ENCODE results near the gene HSF5. TPM values are rescaled to one million over a fixed set of nuclear protein-coding genes. Genes with fewer than 3 reads are reported as not detected.

Gene HSF5, protein sequence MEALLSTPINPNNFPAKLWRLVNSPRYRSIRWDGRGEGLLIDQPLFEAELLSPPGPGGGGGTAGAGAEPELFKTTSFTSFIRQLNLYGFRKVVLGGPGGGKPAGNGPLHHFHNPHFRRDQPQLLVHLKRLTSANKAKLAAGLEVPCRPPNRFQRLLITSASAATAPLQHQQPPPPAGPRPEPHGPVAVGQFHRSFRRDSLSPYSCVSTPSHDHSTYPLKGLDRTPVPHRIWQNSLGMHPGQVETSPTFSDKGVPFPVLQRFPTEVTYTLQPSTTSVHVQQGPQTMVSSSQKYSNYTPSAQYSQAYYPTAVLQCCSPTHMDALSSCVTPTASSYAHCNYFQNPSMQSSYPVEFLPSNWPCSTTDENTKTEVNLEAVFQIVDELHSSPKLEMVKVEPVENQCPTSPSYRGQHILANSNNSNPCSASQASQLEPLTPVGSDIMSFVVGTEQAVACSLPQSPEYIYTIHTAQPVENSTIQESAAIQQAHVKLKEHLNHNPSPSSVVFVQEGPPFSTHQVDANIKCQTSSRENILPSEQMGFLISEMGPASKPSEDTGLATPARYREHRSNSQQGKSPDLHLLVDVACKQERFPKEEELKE
- under 0.01 TPM for total RNA-seq

DNA sequence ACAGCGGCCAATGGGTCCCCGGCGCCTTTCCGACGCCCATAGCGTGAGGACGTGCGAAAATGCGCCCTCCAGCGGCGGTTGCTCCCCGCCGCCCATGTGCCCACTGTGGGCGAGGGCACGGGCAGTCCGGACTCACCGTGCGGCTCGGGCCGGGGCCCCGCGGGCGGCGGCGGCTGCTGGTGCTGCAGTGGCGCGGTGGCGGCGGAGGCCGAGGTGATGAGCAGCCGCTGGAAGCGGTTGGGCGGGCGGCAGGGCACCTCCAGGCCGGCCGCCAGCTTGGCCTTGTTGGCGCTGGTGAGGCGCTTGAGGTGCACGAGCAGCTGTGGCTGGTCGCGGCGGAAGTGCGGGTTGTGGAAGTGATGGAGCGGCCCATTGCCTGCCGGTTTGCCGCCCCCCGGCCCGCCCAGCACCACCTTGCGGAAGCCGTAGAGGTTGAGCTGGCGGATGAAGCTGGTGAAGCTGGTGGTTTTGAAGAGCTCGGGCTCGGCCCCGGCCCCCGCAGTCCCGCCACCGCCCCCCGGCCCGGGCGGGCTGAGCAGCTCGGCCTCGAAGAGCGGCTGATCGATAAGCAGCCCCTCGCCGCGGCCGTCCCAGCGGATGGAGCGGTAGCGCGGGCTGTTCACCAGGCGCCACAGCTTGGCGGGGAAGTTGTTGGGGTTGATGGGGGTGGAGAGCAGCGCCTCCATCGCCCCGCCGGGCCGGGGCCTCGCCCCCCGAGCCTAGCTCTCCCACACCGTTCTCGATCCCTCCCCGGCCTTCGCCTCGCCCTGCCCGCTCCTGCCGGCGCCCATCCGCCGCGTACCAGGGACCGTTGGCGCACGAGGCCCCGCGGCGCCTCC is at the start of gene HSF5:
Gene HSF5, minus strand, starts transcription at position 820 of the 839 bp plus-strand sequence. Its CDS starts 134 bp downstream, at position 686.
- no peak for DNase-seq

DNA sequence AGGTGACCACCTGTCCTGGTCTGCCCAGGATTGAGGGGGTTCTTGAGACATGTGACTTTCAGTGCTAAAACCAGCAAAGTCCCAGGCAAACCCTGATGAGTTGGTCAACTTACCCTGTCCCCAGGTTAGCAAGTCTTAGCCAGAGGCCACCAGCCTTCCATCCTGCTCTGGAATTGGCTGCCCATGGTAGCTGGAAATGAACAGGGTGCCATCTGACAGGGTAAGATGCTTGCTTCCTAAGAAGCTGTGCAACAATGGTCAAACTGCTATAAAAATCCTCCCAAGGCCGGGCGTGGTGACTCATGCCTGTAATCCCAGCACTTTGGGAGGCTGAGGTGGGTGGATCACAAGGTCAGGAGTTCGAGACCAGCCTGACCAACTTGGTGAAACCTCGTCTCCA is 49.1 kb upstream of the HSF5 start:
- DNase-seq, result no peak

DNA sequence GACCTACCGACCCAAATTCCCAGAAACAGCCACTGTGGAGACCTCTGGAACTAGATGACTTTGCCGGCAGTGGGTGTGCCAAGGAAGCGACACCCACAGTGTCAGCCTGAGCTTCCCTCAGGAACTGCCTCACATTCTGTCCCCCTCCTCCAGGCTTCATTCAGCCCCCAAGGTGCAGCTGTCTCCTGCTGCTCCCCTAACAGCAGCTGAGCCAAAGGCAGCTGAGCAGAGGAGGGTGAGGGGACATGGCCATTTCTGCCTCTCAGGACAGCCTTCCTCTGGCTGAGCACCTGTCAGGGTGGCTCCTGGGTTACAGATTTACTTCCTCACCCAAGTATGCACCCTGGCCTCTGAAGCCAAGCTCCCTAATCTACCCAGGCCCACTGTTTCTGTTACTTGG is 48.3 kb upstream of the HSF5 start:
- no peak for DNase-seq

DNA sequence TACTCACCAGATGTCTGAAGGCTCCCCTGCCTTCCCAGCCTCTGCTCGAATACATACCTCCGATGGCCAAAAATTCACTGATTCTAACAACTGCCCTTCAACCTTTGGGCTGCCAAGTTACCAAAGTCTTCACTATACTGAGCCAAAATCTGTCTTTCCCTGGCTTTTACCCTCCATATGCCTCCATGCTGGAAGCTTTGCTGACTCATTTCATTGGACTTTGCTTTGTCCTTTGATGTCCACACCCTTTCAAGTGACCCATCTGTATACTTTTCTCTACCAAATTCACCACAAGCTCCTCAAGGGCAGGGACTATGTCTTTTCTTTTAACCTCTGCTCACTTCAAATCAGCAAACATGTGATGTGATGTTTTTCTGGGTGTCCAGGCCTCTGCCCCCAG is 47.2 kb upstream of the HSF5 start:
- no peak for DNase-seq

DNA sequence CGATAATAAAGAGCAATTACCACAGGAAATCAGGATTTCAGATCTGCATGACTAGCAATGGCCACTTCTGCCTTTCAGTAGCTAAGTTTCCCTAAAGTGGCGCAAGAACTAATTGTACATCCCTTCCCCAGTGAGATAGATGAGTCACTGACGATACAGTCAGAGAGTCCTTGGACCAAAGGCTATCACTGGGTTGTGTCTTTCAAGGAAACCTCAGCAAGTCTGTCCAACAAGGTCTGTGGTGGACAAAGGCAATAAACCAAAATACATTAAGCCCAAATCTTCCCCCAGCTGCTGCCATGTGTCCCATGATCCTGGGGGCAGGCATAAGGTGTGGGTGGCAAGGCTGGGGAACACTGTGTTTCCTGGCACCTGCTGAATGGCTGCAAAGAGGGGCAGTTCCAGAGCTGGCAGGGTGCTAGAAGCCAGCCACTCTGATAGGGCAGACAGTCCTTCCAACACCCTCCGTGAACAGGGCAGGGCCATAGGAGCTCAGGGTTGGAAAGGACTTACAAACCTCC is 46.8 kb upstream of the HSF5 start:
- no peak for DNase-seq

DNA sequence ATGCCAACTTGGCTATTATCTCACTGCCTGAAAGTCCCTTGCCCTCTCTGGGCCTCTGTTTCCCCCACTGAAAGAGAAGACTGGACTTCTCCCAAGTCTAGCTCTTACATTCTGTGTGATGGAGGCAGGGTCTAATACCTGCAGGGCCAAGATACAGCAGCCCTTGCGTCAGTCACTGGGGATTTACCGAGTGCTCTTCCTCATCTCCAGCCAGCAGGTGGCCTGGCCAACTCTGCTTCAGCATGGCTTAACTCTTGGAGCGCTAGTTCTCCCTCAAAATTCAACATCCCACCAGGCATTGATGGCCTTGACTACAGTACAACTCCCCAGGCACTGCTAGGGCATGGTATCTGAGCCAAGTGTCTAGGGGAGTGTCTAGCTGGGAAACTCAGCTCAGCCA is 46.1 kb upstream of the HSF5 start:
- DNase-seq, result no peak

DNA sequence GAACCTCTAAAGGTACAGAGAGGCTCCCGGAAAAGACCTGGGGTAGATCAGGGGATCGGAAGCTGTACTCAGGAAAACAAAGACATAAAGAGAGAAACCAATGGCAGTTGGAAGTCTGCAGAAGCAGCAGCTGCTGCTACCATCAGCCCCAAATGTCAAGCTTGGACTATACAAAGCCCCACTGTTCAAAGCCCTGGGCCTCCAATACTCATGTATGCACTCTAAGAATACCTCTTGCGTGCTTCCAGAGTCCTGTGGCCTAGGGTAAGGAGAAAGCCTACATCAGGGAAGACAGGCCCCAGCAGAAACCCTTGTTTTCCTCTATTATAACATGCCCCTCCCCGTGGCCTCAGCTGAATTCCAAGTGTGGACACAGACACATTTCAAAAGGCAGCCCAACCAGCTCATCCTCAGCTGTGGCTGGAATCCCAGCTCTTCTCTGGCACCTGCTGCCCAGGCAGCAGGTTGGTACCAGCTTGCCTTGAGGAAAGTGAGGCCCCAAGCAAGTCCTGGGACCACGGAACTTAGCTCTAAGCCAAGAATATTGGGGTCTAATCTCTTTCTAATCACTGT is 45.5 kb upstream of the HSF5 start:
- DNase-seq, result no peak

DNA sequence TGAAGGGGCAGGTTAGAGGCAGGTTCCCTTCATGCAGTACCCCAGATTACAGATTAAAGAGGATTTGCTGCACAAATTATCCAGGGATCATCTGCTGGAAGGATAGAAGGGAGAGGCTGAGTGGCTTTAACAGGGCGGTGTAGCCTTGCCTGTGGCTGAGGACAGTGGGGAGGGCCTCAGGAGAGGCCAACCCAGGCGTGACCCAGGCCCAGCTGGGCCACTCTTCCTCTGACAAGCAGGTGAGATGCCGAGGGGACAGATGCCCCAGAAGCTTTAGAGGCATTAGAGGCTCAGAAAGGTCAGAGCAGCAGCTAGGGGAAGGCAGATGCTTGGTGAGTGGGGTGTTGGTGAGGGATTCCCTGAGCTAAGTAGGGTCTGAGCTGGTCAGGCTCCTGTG is 44.3 kb upstream of the HSF5 start:
- DNase-seq, result no peak

DNA sequence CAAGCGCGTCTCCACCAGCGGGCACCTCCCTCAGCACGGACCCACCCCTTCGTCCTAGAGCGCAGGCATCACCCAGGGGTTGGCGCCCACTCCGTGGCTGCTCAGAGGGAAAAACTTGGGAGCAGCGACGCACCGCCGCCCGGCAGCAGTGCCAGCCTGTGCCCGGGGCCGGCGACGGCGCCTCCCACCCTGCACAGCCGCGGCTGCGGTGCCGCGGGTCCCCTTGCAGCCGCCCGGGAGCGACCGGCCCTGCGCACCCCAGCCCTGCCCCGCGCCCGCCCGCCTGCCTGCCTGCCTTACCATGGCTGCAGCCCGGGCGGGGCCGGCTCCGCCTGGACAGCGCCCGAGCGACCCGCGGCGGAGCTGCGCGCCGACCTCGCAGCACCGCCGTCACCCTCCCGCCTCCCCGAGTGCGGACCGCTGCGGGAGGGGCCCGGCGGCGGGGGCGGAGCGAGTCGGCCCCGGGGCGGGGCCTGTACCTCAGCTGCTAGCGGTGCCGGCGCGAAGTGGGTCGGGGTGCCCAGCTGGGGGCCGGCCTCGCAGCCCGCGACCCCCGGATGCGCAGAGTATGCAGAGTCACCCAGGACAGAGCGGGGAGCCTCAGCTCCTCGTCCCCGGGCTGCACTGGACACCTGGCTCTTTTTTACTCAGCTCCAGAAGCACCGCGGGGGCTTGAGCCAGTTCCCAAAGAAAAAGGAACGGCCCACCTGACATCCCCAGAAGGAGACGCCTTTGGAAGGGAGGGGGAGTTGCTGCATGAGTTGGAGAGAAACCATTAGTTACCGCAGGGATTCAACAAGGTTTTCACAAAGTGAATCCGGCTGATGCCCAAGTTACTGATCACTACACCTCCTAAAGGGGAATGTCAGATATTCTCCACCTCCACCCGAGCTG is 43.7 kb upstream of the HSF5 start:
- no peak for DNase-seq

DNA sequence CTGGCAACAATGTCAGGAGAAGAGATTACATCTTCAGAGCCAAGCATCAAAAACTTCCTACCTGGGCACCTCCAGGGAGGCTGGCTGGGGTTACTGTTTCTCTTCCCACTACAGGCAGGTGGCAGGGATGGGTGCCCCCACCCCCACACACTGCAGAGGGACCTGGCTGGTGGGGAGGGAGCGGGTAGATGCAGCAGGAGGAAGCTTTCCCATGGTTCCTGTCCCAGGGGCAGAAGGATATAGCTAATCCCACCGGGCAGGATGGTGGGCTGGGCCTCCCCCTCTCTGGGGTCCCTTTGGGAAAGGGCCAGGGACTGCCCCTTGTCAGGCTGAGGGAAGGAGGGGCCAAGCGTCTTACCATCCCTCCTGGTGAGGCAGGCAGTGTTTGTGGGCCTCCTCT is 42.9 kb upstream of the HSF5 start:
- DNase-seq, result no peak

DNA sequence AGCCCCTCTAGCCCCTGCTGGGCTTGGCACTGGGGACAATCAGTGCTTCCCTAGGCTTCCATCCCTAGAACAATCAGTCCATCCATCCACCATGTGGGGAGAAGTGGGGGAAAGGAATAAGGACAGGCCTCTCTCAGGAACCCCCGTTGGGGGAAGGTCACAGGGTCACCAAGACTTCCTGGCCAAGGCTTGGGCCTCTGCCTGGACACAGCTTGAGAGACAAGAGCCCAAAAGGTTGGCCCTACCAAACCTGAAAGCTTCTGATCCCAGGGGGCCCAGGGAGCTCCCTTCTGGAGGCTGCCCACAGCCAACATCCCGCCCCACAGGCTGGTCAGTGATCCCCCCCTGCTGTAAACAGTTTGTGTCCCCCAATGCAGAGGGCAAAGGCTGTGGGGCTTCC is 42.4 kb upstream of the HSF5 start:
- DNase-seq, result no peak

DNA sequence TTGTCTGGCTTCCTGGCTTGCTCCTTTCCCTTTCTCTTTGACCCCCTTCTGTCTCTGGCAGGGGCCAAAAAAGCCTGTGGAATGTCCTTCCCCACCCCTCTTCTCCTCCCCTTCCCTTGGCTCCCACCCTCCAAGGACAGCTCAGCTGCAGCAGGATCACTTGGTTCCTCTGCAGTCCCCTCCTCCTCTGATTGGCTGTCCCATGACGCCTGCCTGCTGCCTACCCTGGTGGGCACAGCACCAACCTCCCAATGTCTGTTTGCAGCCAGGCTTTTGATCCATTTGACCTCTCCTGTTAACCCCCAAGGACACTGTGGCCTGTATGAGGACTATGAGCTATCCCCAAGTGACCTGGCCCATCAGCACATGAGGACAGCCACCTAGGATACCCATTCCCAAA is 41.1 kb upstream of the HSF5 start:
- no peak for DNase-seq

DNA sequence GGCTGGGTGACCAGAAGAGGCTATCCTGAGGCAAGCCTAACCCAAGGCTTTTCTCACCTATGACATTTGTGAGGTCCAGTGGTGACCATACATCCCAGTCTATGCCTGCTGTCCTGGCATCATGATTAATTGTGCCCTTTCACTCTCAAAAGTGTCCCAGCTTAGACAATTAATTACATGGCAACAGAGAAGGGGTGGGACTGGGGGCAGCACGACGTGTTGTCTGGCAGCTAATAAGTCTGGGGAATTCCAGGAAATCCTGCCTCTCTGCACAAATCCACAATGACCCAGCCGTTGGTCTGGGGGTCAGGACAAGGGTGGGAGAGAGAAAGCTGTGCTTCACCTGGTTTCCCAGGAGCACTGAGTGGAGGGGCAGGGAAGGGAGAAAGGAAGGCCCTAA is 40.2 kb upstream of the HSF5 start:
- DNase-seq, result no peak

DNA sequence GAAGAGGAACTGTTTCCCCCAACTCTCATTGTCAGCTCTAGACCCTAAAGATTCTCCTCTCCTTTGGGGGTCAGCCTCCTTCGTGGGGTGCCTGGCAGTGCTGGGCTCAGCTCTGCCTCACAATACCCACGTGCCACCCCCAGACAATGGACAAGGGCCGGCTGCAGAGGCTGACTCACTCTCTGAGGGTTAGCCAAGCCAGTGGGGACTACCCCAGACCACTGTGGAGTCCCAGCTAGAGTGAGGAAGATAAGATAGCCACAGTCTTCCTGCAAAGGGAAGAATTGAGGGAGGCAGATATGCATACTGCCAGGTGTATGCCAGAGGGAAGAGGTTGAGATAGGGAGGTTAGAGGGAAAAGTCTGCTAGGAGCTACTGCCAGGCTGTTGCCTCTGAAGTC is 39.7 kb upstream of the HSF5 start:
- DNase-seq, result no peak

DNA sequence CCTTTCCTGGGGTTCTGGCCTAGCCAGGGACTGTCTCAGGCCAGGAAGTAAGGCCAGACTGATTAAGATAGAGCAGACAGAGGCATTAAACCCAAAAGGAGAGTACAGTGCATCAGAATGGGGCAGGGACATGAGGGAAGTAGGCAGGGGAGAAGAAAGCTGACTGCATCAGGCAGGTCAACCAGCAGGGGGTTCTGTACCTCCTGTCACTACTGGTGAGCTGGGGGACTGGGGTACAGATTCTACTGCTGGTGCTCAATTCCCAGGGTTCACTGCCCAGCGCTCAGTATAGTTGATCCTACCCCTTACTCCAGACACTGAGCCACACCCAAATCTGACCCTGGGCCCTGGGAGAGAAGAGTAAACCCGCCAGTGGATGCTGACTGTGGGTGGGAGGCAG is 39.1 kb upstream of the HSF5 start:
- no peak for DNase-seq

DNA sequence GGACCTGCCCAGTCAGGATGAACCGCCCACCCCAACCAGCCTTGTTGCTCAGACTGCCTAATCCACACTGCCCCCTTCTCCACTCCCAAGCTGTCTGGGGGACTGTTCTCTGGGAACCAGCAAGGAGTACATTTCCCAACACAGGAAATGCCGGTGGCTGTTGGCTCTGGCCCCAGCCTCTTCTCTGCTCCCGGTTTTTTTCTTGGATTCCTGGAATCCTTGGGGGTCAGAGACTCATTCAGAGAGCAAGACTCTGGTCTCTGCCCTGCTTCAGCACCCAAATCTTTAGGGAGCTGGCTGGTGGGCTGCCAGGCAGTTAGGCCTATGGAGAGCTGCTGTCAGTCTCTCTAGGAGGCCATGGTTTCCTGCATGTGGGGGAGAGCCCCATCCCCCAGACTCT is 37.0 kb upstream of the HSF5 start:
- DNase-seq, result peak; percentile 43

DNA sequence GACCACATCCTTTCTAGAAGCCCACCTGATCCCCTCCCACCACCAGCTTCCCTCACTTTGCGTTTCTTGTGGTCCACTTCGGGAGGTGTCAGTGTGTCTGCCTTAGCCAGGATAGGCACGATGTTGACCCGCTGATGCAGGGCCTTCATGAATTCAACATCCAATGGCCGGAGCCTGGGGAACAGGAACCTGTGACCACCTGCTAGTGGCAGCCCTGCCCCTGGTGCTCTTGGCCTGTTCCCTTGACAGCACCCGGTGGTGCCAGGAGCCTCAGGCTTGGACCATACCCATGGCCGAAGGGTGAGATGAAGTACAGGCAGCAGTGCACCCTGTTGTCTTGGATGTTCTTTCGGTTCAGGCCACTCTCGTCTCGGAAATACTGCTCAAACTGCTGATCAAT is 33.5 kb upstream of the HSF5 start:
- no peak for DNase-seq

DNA sequence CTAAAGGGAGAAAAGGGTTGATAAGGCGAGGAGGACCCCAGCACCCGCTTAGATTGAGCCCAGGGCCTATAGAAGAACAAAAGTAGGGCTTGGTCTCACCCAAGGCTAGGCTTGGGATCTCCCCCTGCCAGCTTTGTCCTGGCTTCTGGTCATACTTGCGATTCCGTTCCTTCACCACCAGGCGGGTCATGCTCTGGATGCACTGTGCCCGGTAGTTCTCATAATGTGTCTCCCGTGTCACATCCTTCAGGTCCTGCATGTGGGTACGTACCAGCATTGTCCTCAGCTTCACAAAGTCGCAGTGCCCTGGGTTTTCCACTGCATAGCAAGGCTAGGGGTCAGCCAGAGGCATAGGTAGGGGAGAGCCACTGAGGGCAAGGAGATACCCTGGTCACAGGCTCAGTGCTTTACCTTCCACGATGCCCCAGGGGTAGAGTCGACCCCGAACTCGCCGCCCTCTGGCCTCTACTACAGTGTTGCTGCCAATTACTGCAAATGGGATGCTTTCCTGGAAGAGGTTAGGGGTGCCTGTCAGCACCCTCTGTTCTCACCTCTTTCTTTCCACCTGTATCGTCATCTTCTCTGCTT is 32.7 kb upstream of the HSF5 start:
- no peak for DNase-seq

DNA sequence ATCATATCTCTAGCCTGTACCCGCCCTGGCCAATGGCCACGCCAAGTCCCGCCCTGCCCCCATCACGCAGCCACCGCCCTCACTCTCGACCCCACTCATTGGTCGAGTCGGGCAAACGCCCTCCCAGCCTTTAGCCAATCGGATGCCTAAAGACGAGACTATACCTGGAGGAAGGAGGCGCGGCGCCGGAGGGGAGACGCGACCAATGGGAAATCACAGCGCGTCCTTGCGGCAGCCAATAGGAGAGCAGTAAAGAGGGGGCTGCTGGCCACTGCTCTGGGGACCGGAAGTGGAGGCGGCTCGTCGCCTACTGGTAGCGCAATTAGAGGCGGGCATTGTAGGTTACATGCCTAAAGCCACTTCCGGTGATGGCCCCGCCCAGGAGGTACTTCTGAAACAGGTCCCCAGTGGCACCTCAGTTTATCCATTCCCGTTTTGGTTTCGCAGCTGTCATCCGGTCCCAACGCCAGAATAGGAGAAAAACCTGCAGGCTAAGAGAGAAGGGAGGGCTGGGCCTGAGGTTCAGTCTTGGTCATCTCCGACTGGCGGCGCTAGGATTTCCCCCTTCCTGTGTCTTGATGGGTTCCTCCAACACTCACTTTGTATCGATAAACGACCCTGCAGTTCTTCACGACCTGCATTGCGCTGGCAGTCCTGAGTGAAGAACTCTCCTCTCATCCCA is 29.9 kb upstream of the HSF5 start:
- DNase-seq, result peak; percentile 100

DNA sequence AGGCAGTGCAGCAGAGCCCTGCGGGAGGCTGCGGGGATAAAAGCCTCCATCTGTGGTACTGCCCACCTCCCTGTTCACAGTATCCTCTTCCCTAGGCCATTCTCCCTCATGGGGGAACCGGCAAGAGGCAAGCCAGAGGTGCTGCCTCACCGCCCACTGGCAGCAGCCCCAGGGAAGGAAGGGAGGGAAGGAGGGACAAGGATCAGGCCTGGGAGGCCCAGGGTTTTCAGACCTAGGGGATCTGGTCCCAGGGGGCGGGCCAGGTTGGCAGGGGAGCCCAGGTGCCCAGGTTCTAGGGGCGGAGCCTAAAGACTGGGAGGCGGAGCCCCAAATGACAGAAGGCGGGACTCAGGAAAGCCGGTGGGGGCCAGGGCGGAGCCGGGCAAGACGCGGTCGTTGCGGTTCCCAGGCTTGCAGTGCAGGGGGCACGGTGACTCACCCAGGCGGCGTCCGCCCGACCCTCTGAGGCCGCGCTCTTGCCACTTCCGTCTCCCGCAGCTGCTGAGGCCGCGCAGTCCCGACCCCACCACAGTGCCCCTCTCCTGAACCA is 29.2 kb upstream of the HSF5 start:
- no peak for DNase-seq
